SU-DHL-6 (cell line): ENCODE results near the gene ERC1.

Experiments used
- CTCF ChIP-seq: fragments of 200-600 bp; sonication (generic); IDR thresholded peaks from one replicate; pipeline ENCODE4 v1.5.1; 2017; ENCODE audit warnings: antibody characterized with exemption, mild to moderate bottlenecking, low read length, moderate library complexity; ENCODE audit not compliant: insufficient read depth, poor library complexity, severe bottlenecking
- EZH2phosphoT487 ChIP-seq: fragments of 200-600 bp; sonication (generic), shearing (Covaris generic); conservative IDR thresholded peaks from 2 replicates; pipeline ENCODE4 v1.6.1; 2018; ENCODE audit warnings: mild to moderate bottlenecking, antibody characterized with exemption, low read length, moderate library complexity, mixed read lengths

GRCh38 chr12:1413930-1414329, 422.9 kb downstream of the ERC1 start:
- TF ChIP-seq CTCF (no peak), EZH2phosphoT487 (no peak)
